DND-41 (cell line): ENCODE measurements around the gene TP53BP1.

Experiments used
- CTCF ChIP-seq: IDR thresholded peaks from 2 replicates; pipeline ENCODE4 v1.5.1; 2012; ENCODE audit warnings: borderline replicate concordance, low read length, moderate library complexity, mild to moderate bottlenecking; ENCODE audit not compliant: poor library complexity, severe bottlenecking; ENCODE audit errors: extremely low read depth
- EZH2 ChIP-seq: IDR thresholded peaks from 3 replicates; pipeline ENCODE4 v1.6.1; 2012; ENCODE audit warnings: borderline replicate concordance, low read depth, mild to moderate bottlenecking, moderate library complexity, low read length, inconsistent platforms; ENCODE audit not compliant: severe bottlenecking

- TF ChIP-seq CTCF (no peak), EZH2 (no peak)
Observed at GRCh38 chr15:43516801-43517353, 23.9 kb upstream of the TP53BP1 start.
